ENCODE data around the gene TRIM62. TPM values are rescaled to one million over a fixed set of nuclear protein-coding genes. Genes with fewer than 3 reads are reported as not detected.

The TRIM62 gene
- total and polyA plus RNA-seq, 2 donors: 1.8 to 7.8 TPM

DNA sequence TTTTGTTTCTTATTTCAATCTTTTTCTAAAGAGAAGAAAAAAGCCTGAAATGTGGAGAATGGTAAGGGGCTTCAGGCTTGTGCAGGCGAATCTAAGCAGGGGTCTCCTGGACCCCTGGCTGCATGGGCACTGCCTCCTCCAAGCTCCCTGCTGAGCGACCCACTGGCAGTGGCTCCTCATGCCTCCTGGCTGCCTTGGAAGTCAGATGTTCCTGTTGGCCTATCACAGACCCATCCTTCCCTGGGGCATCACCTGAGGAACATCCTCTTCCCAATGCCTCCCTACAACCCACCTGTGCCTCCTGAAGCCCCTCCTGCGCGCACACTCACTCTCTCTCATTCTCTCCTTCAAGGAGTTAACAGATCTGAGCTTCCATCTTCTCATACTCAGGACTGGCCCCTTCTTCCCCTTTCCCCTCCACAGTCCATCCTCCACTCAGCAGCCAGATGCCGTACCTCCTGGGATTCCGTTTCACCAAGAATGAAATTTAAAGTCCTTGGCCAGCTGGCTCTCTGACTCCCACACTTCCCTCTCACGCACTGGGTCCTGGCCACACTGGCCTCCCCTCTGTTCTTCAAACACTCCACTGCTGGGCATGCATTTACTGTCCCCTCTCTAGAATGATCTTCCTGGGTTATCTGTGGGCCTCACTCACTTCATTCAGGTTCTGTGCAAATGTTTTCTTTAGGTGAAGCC lies 59.2 kb downstream of the TRIM62 start:
- Histone ChIP-seq H3K9me3 (ENCODE audit: control insufficient read depth in 2 of 2, insufficient read depth in 1 of 2, low read length in 1 of 2) (no peaks in the 10 kb centered on the region), H3K27me3 (ENCODE audit: control insufficient read depth in 2 of 2, insufficient read depth in 1 of 2, low read length in 1 of 2) (peaks cover 0 to 3% of the 10 kb centered on the region in 2 donors), H3K27ac (ENCODE audit: low read depth in 1 of 2, low read length in 1 of 2) (no peak overlapping the region), H3K4me3 (ENCODE audit: low read length in 2 of 2) (no peak overlapping the region), H3K36me3 (ENCODE audit: control insufficient read depth in 2 of 2, insufficient read depth in 2 of 2, low read length in 1 of 2) (no peaks in the 10 kb centered on the region), H3K4me1 (ENCODE audit: control insufficient read depth in 2 of 2, insufficient read depth in 2 of 2, low read length in 2 of 2) (peaks cover 7 to 8% of the 10 kb centered on the region in 2 donors)
- no peak for DNase-seq (ENCODE audit: low read depth in 6 of 9, low spot score in 9 of 9)
- WGBS: 94% methylated on average over 7 of the region's 7 CpGs

DNA sequence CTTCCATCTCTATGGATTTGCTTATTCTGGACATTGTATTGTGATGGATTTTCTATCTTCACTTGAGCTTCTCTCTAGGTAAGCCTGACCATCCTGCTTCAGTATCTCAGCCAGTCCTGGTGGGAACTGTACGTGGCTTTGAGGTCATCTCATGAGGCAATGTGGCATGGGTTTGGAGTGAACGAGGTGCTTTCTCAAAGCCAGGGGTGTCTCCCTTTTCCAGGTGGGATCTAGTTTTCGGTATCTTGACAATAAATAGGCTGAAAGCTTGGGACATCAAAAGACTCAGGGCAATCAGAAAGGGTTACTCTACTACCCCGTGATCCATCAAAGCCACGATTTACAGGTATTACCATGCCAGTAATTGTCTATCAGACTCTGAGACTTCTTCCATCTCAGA lies 60.1 kb downstream of the TRIM62 start:
- WGBS: 90% methylated on average over 5 of the region's 5 CpGs
- no peak for DNase-seq (ENCODE audit: low read depth in 6 of 9, low spot score in 9 of 9)
- H3K4me1 ChIP-seq (ENCODE audit: control insufficient read depth in 2 of 2, insufficient read depth in 2 of 2, low read length in 2 of 2): peaks cover 5 to 6% of the 10 kb centered on the region in 2 donors

DNA sequence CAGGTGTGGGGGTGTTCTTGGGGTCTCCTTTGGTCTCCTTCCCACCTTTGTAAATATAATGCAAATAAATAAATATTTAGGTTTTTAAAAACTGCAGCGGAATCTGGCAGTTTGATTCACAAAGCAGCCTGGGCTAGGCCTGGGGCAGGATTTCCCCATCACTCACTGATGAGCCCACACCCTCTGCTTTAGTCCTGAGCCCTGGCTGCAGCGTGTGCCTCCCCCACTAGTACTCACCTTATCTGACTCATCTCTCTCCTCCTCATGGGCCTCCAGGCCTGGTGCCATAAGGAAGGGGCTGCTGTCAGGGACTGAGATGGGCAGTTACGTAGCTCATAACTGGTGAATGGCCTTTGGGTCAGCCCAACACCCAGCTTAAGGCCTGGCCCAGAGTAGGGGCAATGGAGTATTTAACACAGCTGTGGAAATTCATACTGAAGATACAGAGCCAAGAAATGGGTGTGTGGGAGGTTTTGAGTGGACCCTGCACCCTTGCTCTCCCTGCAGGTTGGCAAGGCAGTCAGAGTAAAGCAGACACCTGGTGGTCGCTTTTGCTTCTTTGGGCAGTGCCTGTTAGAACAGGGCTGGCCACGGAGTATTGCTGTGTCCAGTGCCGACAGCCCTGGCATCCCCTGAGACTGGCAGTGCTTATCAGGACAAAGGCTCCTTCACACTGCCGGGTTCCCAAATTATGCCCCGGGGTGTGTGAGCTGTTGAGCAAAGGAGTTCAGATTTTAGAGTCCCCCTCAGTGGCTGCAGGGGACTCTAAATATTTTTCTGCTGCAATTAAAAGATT lies 61.2 kb downstream of the TRIM62 start:
- Histone ChIP-seq H3K36me3 (ENCODE audit: control insufficient read depth in 2 of 2, insufficient read depth in 2 of 2, low read length in 1 of 2) (no peaks in the 10 kb centered on the region), H3K4me3 (ENCODE audit: low read length in 2 of 2) (no peak overlapping the region), H3K27me3 (ENCODE audit: control insufficient read depth in 2 of 2, insufficient read depth in 1 of 2, low read length in 1 of 2) (peaks cover 0 to 3% of the 10 kb centered on the region in 2 donors), H3K9me3 (ENCODE audit: control insufficient read depth in 2 of 2, insufficient read depth in 1 of 2, low read length in 1 of 2) (no peaks in the 10 kb centered on the region), H3K27ac (ENCODE audit: low read depth in 1 of 2, low read length in 1 of 2) (no peak overlapping the region), H3K4me1 (ENCODE audit: control insufficient read depth in 2 of 2, insufficient read depth in 2 of 2, low read length in 2 of 2) (no peaks in the 10 kb centered on the region)
- 96% methylated on average over 8 of the region's 8 CpGs for WGBS
- no peak for DNase-seq (ENCODE audit: low read depth in 6 of 9, low spot score in 9 of 9)

More for the DNA sequence above, 60.1 kb downstream of the TRIM62 start:
- Histone ChIP-seq H3K36me3 (ENCODE audit: control insufficient read depth in 2 of 2, insufficient read depth in 2 of 2, low read length in 1 of 2) (no peaks in the 10 kb centered on the region), H3K9me3 (ENCODE audit: control insufficient read depth in 2 of 2, insufficient read depth in 1 of 2, low read length in 1 of 2) (no peaks in the 10 kb centered on the region), H3K27ac (ENCODE audit: low read depth in 1 of 2, low read length in 1 of 2) (no peak overlapping the region), H3K4me3 (ENCODE audit: low read length in 2 of 2) (no peak overlapping the region), H3K27me3 (ENCODE audit: control insufficient read depth in 2 of 2, insufficient read depth in 1 of 2, low read length in 1 of 2) (peaks cover 0 to 3% of the 10 kb centered on the region in 2 donors)

DNA sequence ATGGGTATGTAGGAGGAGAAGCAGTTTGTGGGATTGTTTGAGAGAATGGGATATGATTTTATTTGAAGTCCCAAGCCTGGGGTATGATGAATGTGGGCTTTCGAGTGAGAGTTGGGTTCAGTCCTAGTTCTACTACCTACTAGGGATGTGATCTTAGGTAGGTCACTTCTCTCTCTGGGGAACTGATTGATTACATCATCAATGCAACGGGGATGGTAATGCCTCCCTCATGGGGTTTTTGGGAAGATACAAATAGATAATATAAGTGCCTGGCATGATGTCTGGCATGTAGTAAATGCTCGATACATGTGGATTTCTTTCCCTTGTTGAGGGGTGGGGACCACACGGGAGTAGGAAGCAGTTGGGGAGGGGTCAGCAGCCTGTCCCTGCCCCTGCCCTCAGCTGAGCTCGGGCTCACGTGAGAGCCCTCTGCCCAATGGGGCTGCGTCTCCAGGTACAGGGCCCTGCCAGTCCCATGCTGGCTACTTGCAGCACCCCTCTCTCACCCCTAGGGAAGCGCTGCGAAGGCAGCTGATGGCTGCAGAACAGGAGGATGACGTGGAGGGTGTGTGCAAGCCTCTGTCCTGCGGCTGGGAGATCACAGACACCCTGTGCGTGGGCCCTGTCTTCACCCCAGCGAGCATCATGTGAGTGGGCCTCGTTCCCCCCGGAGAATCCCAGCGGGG lies 62.2 kb downstream of the TRIM62 start:
- WGBS: 96% methylated on average over 16 of the region's 16 CpGs

DNA sequence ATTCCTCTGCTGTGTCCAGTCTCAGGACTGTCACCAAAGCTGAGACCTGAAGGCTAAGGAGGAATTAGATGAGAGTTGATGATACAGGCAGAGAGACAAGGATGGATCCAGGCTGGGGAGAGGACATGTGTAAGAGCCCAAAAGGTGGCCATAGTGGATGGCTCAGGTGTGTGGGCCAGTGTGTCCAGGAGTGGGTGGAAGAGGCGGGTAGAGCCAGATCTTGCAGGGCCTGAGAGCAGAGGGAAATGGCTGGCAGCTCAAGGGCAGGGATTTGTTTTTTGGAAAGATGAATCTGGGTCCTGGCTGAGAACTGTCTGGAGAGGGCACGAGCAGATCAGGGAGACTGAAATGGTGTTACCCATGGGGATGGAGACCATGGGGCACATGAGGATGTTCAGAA lies 62.8 kb downstream of the TRIM62 start:
- WGBS: 93% methylated on average over 2 of the region's 2 CpGs

More for the DNA sequence above, 62.2 kb downstream of the TRIM62 start:
- no peak for DNase-seq (ENCODE audit: low read depth in 6 of 9, low spot score in 9 of 9)
- H3K27ac ChIP-seq (ENCODE audit: low read depth in 1 of 2, low read length in 1 of 2): no peak overlapping the region
- no peak overlapping the region for H3K4me3 ChIP-seq (ENCODE audit: low read length in 2 of 2)
- peaks cover 0 to 3% of the 10 kb centered on the region in 2 donors for H3K27me3 ChIP-seq (ENCODE audit: control insufficient read depth in 2 of 2, insufficient read depth in 1 of 2, low read length in 1 of 2)
- H3K4me1 ChIP-seq (ENCODE audit: control insufficient read depth in 2 of 2, insufficient read depth in 2 of 2, low read length in 2 of 2): no peaks in the 10 kb centered on the region
- no peaks in the 10 kb centered on the region for H3K9me3 ChIP-seq (ENCODE audit: control insufficient read depth in 2 of 2, insufficient read depth in 1 of 2, low read length in 1 of 2)
- no peaks in the 10 kb centered on the region for H3K36me3 ChIP-seq (ENCODE audit: control insufficient read depth in 2 of 2, insufficient read depth in 2 of 2, low read length in 1 of 2)

DNA sequence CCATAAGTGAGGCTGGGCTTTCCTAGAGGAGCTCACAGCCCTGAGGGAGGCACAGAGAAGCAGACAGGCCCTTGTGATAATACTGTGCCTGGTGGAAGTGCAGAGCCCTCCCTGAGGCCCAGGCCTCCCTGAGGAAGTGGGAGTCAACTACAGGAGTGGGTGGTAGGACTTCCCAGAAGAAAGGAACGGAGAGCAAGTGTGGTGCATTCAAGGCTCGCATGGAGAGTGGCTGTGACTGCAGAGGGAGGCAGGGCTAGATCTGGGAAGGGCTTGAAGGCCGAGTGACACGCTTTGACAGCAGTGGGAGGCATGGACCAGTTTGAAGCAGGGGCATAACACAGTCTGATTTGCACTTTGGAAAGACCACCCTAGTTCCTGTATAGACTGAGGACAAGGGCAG lies 63.6 kb downstream of the TRIM62 start:
- H3K27me3 ChIP-seq (ENCODE audit: control insufficient read depth in 2 of 2, insufficient read depth in 1 of 2, low read length in 1 of 2): peaks cover 0 to 3% of the 10 kb centered on the region in 2 donors
- WGBS: 94% methylated on average over 4 of the region's 4 CpGs
- no peak for DNase-seq (ENCODE audit: low read depth in 6 of 9, low spot score in 9 of 9)
- no peaks in the 10 kb centered on the region for H3K4me1 ChIP-seq (ENCODE audit: control insufficient read depth in 2 of 2, insufficient read depth in 2 of 2, low read length in 2 of 2)
- H3K27ac ChIP-seq (ENCODE audit: low read depth in 1 of 2, low read length in 1 of 2): no peak overlapping the region
- no peaks in the 10 kb centered on the region for H3K9me3 ChIP-seq (ENCODE audit: control insufficient read depth in 2 of 2, insufficient read depth in 1 of 2, low read length in 1 of 2)
- H3K4me3 ChIP-seq (ENCODE audit: low read length in 2 of 2): no peak overlapping the region
- no peaks in the 10 kb centered on the region for H3K36me3 ChIP-seq (ENCODE audit: control insufficient read depth in 2 of 2, insufficient read depth in 2 of 2, low read length in 1 of 2)

More for the DNA sequence above, 62.8 kb downstream of the TRIM62 start:
- no peaks in the 10 kb centered on the region for H3K36me3 ChIP-seq (ENCODE audit: control insufficient read depth in 2 of 2, insufficient read depth in 2 of 2, low read length in 1 of 2)
- no peak overlapping the region for H3K4me3 ChIP-seq (ENCODE audit: low read length in 2 of 2)
- no peak for DNase-seq (ENCODE audit: low read depth in 6 of 9, low spot score in 9 of 9)
- H3K4me1 ChIP-seq (ENCODE audit: control insufficient read depth in 2 of 2, insufficient read depth in 2 of 2, low read length in 2 of 2): no peaks in the 10 kb centered on the region
- no peak overlapping the region for H3K27ac ChIP-seq (ENCODE audit: low read depth in 1 of 2, low read length in 1 of 2)
- H3K9me3 ChIP-seq (ENCODE audit: control insufficient read depth in 2 of 2, insufficient read depth in 1 of 2, low read length in 1 of 2): no peaks in the 10 kb centered on the region
- peaks cover 0 to 3% of the 10 kb centered on the region in 2 donors for H3K27me3 ChIP-seq (ENCODE audit: control insufficient read depth in 2 of 2, insufficient read depth in 1 of 2, low read length in 1 of 2)

DNA sequence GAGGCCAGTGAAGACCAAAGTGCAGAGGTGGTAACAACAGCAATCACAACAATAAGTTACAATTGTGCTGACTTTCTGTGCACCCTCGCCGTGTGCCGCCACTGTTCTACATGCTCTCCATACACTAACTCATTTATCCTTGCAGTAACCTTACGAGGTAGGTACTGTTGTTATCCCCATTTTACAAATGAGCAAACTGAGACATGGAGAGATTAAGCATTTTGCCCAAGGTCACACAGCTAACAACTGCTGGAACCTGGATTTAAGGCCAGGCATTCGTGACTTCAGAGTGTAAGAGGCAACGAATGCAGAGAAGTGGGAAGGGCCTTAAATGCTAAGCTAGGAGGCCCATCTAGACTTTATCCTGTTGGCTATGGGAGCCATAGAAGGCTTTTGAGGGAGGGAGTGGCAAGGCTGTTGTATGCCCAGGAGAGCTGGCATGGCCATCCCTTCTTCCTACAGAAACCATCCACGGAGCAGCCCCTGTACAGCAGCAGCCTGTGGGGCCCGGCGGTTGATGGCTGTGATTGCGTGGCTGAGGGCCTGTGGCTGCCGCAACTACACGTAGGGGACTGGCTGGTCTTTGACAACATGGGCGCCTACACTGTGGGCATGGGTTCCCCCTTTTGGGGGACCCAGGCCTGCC lies 64.3 kb downstream of the TRIM62 start:
- H3K4me3 ChIP-seq (ENCODE audit: low read length in 2 of 2): no peak overlapping the region
- H3K36me3 ChIP-seq (ENCODE audit: control insufficient read depth in 2 of 2, insufficient read depth in 2 of 2, low read length in 1 of 2): no peaks in the 10 kb centered on the region
- no peaks in the 10 kb centered on the region for H3K9me3 ChIP-seq (ENCODE audit: control insufficient read depth in 2 of 2, insufficient read depth in 1 of 2, low read length in 1 of 2)
- WGBS: over 99% methylated on average over 13 of the region's 13 CpGs
- no peak for DNase-seq (ENCODE audit: low read depth in 6 of 9, low spot score in 9 of 9)
- no peaks in the 10 kb centered on the region for H3K4me1 ChIP-seq (ENCODE audit: control insufficient read depth in 2 of 2, insufficient read depth in 2 of 2, low read length in 2 of 2)
- H3K27me3 ChIP-seq (ENCODE audit: control insufficient read depth in 2 of 2, insufficient read depth in 1 of 2, low read length in 1 of 2): peaks cover 0 to 3% of the 10 kb centered on the region in 2 donors
- H3K27ac ChIP-seq (ENCODE audit: low read depth in 1 of 2, low read length in 1 of 2): no peak overlapping the region

DNA sequence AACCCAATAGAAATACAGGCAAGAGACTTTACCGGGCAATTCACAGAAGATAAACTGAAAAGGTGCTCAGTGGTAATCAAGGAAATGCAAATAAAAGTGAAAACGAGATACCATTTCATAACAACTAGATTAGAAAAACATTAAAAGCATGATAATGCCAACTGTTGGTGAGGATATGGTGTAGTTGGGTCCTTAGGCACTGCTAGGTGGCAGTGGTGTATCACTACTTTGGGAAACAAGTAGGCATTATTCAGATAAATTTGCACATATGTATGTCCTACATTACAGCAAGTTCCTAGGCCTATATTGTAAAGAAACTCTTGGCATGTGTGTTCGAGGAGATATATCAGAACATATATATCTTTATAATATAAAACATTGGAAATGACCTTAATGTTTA lies 69.9 kb downstream of the TRIM62 start:
- no peak overlapping the region for H3K27ac ChIP-seq (ENCODE audit: low read depth in 1 of 2, low read length in 1 of 2)
- H3K27me3 ChIP-seq (ENCODE audit: control insufficient read depth in 2 of 2, insufficient read depth in 1 of 2, low read length in 1 of 2): no peaks in the 10 kb centered on the region
- H3K9me3 ChIP-seq (ENCODE audit: control insufficient read depth in 2 of 2, insufficient read depth in 1 of 2, low read length in 1 of 2): peaks cover 0 to 3% of the 10 kb centered on the region in 2 donors
- H3K4me1 ChIP-seq (ENCODE audit: control insufficient read depth in 2 of 2, insufficient read depth in 2 of 2, low read length in 2 of 2): no peaks in the 10 kb centered on the region
- DNase-seq (ENCODE audit: low read depth in 6 of 9, low spot score in 9 of 9): no peak
- H3K36me3 ChIP-seq (ENCODE audit: control insufficient read depth in 2 of 2, insufficient read depth in 2 of 2, low read length in 1 of 2): no peaks in the 10 kb centered on the region
- H3K4me3 ChIP-seq (ENCODE audit: low read length in 2 of 2): no peak overlapping the region
- 65% methylated on average over 3 of the region's 3 CpGs for WGBS

Measured in thymus (tissue), 11 donors.